NCI-H1092 (cell line): ENCODE measurements around the gene NSMF.

Experiments
- DNase-seq: peaks from one replicate; lab custom pipeline; 2025; lab: John Stamatoyannopoulos, UW

NSMF gene

GRCh38 chr9:137429974-137430722 is 29.0 kb downstream of the NSMF start:
- no peak for DNase-seq

- no peak for DNase-seq
These were observed 29.6 kb downstream of the NSMF start for GRCh38 chr9:137429546-137429890.

GRCh38 chr9:137428841-137429545 is 30.1 kb downstream of the NSMF start:
- no peak for DNase-seq

- DNase-seq, result no peak
These were observed 30.9 kb downstream of the NSMF start for GRCh38 chr9:137428311-137428630.

GRCh38 chr9:137427454-137428310 is 31.5 kb downstream of the NSMF start:
- DNase-seq, result no peak

- DNase-seq, result no peak
These were observed 33.0 kb downstream of the NSMF start for GRCh38 chr9:137426018-137426681.

GRCh38 chr9:137423514-137424291 is 35.4 kb downstream of the NSMF start:
- DNase-seq, result no peak

- peak; percentile 92 for DNase-seq
These were observed 36.3 kb downstream of the NSMF start, which contains the start of the genes EXD3 and NOXA1 for GRCh38 chr9:137422604-137423513. Gene EXD3 (minus strand): TSS chr9:137423162. CDS start chr9:137395357, 27,805 bp downstream. Gene NOXA1 (plus strand): TSS chr9:137423393. CDS start chr9:137423530, 137 bp downstream.

GRCh38 chr9:137421838-137422603 is 37.1 kb downstream of the NSMF start:
- no peak for DNase-seq

- DNase-seq, result no peak
These were observed 41.7 kb downstream of the NSMF start for GRCh38 chr9:137417161-137418021.

- DNase-seq, result no peak
These were observed 42.5 kb downstream of the NSMF start for GRCh38 chr9:137416563-137417151.

GRCh38 chr9:137416006-137416562 is 43.0 kb downstream of the NSMF start:
- DNase-seq, result no peak

- DNase-seq, result no peak
These were observed 43.7 kb downstream of the NSMF start for GRCh38 chr9:137415451-137415850.

GRCh38 chr9:137412431-137412830 is 46.7 kb downstream of the NSMF start:
- no peak for DNase-seq

GRCh38 chr9:137411645-137412380 is 47.3 kb downstream of the NSMF start:
- DNase-seq, result no peak

GRCh38 chr9:137411260-137411644 is 47.9 kb downstream of the NSMF start:
- DNase-seq, result no peak

- DNase-seq, result no peak
These were observed 48.3 kb downstream of the NSMF start for GRCh38 chr9:137410891-137411249.
